Upper lobe of left lung (tissue), 6 donors: Measurements from ENCODE around the gene IDS. TPM values are rescaled to one million over a fixed set of nuclear protein-coding genes. Genes with fewer than 3 reads are reported as not detected.
"Not testable (repeated sequence)": the region's sequence is repeated elsewhere in the genome, so short reads cannot be mapped to it uniquely, and the experiment has no call there.

Source experiments
- ATAC-seq, 2 donors: fragments of 200-7000 bp; cut with Tn5 transposase; one replicate each; pipeline ENCODE4 v1.9.1; 2022; ENCODE audit warnings: mild to moderate bottlenecking in 2 of 2, moderate library complexity in 2 of 2; ENCODE audit not compliant: low FRiP score in 2 of 2
- DNase-seq, 2 donors: peaks; one replicate each; pipeline ENCODE4 v3.0.0-alpha.2; 2019 to 2020
- H3K27ac ChIP-seq, 4 donors: fragments of 200-600 bp; sonication (generic); one replicate each; pipeline ENCODE4 v1.5.1; 2016 to 2019
- H3K27me3 ChIP-seq, 4 donors: fragments of 200-600 bp; sonication (generic); one replicate each; pipeline ENCODE4 v1.5.1; 2017 to 2019
- H3K36me3 ChIP-seq, 4 donors: fragments of 200-600 bp; sonication (generic); one replicate each; pipeline ENCODE4 v1.5.1; 2016 to 2019
- H3K4me1 ChIP-seq, 4 donors: fragments of 200-600 bp; sonication (generic); one replicate each; pipeline ENCODE4 v1.5.1; 2018 to 2019
- H3K4me3 ChIP-seq, 4 donors: fragments of 200-600 bp; sonication (generic); one replicate each; pipeline ENCODE4 v1.5.1; 2017 to 2019; ENCODE audit warnings: mild to moderate bottlenecking in 2 of 4, moderate library complexity in 1 of 4
- H3K9me3 ChIP-seq, 4 donors: fragments of 200-600 bp; sonication (generic); one replicate each; pipeline ENCODE4 v1.5.1; 2018 to 2019
- EP300 ChIP-seq, 4 donors: sonication (generic); formaldehyde crosslinking; IDR thresholded peaks; one replicate each; pipeline ENCODE4 v1.5.1; 2017; ENCODE audit warnings: antibody characterized with exemption in 4 of 4, control low read depth in 2 of 4
- POLR2A ChIP-seq, 4 donors: fragments of 450-650 bp; IDR thresholded peaks; one replicate each; pipeline ENCODE4 v1.5.1; 2016 to 2017; ENCODE audit warnings: antibody characterized with exemption in 4 of 4, mild to moderate bottlenecking in 2 of 4
- POLR2AphosphoS5 ChIP-seq, 2 donors: sonication (generic); formaldehyde crosslinking; IDR thresholded peaks; one replicate each; pipeline ENCODE4 v1.5.1; 2017; ENCODE audit warnings: antibody characterized with exemption in 2 of 2
- WGBS, 2 donors: methylation state at CpG; one replicate each; pipeline ENCODE4 v1.1.5; 2017 to 2018; 5-methylcytosine and 5-hydroxymethylcytosine counted together
- total RNA-seq, 6 donors: library from RNA; depleted of rRNA in 4 of 6; stranded (reverse); fragments of >200 nt in 4 of 6; gene quantifications; one replicate each; pipeline versions ENCODE4 v1.1.0 to v1.2.1, GENCODE V29; 2016 to 2021
- TF ChIP-seq, protein P1 (sequence below), 6 experiments: fragments of 450-650 bp in 4 of 6; fragments of 200-600 bp in 2 of 6; sonication (generic) in 2 of 6; IDR thresholded peaks; one replicate each; pipeline ENCODE4 v1.5.1; 2016 to 2019; ENCODE audit warnings: antibody characterized with exemption in 6 of 6
- donor health status: DM: no; HTN: no; CAD: no; lungs with moderate emphysema.
- donor health status: DM: no; HTN: yes; CAD: no; lungs with severe emphysema.

IDS gene
- total RNA-seq, 6 donors from 2014 or later = 77.5 to 130 (median 97.5) TPM

DNA sequence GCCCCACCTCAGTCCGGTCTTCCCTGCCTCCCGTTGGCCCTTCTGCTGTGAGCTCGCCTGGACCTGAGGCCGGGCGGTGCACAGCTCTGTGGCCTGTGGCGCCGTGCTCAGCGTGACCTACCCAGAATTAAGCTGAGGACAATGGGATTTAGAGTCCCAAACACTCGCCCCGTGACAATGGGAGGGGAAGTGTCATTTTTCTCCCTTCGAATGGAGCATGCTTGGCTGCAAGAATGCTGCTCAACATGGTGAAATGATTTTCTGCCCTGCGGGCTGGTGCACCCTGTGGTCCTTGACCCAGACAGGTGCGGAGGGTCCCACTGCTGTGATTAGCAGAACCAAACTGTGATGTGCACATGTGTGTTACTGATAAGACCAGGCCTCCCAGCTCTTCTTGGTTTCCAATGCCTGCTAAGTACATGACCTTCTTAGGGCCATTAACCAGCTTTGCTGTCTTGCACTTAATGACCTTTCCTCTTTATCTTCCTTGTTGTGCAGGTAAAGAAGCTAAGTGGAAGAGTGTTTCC lies 36.5 kb upstream of the IDS start:
- Histone ChIP-seq H3K4me1 (peaks cover 0 to 10% (median 6%) of the 10 kb centered on the region in 4 donors), H3K27ac (peak overlapping the region; percentile 83 to 94 (median 89)), H3K9me3 (no peaks in the 10 kb centered on the region), H3K36me3 (peaks cover 0 to 5% (median 0%) of the 10 kb centered on the region in 4 donors), H3K4me3 (peak overlapping the region; percentile 38 to 81 (median 60)), H3K27me3 (no peaks in the 10 kb centered on the region)
- ATAC-seq = no peak
- TF ChIP-seq, protein P1, sequence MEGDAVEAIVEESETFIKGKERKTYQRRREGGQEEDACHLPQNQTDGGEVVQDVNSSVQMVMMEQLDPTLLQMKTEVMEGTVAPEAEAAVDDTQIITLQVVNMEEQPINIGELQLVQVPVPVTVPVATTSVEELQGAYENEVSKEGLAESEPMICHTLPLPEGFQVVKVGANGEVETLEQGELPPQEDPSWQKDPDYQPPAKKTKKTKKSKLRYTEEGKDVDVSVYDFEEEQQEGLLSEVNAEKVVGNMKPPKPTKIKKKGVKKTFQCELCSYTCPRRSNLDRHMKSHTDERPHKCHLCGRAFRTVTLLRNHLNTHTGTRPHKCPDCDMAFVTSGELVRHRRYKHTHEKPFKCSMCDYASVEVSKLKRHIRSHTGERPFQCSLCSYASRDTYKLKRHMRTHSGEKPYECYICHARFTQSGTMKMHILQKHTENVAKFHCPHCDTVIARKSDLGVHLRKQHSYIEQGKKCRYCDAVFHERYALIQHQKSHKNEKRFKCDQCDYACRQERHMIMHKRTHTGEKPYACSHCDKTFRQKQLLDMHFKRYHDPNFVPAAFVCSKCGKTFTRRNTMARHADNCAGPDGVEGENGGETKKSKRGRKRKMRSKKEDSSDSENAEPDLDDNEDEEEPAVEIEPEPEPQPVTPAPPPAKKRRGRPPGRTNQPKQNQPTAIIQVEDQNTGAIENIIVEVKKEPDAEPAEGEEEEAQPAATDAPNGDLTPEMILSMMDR (IDR thresholded peaks at IDR 0.05) = no peak
- TF ChIP-seq EP300 (IDR thresholded peaks at IDR 0.05) (no peak), POLR2AphosphoS5 (IDR thresholded peaks at IDR 0.05) (no peak), POLR2A (IDR thresholded peaks at IDR 0.05) (no peak)
- WGBS, 2 donors = 46% methylated on average over 13 of the region's 13 CpGs; no CpG with 5 or more reads in 1 of the 2 donors
- no peak for DNase-seq

DNA sequence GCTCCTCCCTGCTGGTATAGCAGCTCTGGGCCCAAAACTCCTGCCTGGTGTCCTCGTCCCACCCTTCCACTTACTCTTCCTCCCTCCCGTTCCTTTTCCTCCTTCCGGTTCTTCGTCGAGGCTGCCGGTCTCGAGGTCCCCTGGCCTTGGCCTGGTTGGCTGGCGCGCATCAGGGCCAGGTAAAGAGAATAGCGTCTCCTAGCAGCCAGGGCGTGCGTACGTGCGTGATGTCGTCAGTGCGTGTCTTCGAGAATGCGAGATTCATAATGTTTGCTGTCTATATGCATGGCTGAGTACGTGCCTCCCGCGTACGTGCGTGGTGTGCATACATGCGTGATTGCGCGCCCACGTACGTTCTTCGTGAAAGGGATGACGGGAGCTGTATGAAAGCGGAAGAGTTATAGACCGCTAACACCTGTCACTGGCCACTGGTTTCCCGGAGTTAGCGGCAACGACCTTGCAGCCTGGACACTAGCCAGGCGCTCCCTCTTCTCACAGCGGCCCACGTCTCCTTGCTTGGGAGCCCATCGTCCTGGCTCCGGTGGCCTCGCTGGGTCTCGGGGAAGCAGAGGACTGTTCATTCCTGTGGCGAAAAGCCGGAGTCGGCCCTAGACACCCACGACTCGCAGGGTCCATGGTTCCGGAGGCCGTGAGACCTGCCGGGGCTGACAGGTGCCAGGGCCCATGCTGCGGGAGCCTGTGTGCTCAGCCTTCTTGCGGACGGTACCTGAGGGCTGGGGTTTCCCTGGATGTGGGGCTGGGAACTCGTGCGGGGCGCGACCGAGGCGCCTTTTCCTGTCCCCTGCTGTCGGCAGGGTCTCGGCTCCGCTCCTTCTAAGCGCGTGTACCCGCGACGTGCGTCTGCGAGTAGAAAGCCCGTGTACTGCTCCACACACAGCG lies 35.8 kb upstream of the IDS start, which contains the start of gene EOLA1:
Gene EOLA1 (plus strand): TSS at position 392 of the 900 bp plus-strand sequence. CDS start 4,619 bp downstream, outside the sequence.
- Histone ChIP-seq H3K4me1 (peaks cover 0 to 10% (median 6%) of the 10 kb centered on the region in 4 donors), H3K9me3 (no peaks in the 10 kb centered on the region), H3K27ac (peak within 1 kb of the TSS; percentile 83 to 94 (median 89)), H3K4me3 (peak within 1 kb of the TSS; percentile 38 to 81 (median 60)), H3K36me3 (peaks cover 0 to 5% (median 0%) of the 10 kb centered on the region in 4 donors), H3K27me3 (no peaks in the 10 kb centered on the region)
- TF ChIP-seq, protein P1 (IDR thresholded peaks at IDR 0.05) = no peak
- TF ChIP-seq POLR2AphosphoS5 (IDR thresholded peaks at IDR 0.05) = peak; percentile 79 to 87
- peak in 2 of 4 donors; percentile 43 to 79 for TF ChIP-seq EP300 (IDR thresholded peaks at IDR 0.05)
- TF ChIP-seq POLR2A (IDR thresholded peaks at IDR 0.05) = peak in 2 of 4 donors; percentile 21 to 69
- 53% methylated on average over 68 of the region's 71 CpGs; no CpG with 5 or more reads in 1 of the 2 donors for WGBS, 2 donors
- peak; percentile 77 to 86 for ATAC-seq
- DNase-seq = peak; percentile 79 to 93

DNA sequence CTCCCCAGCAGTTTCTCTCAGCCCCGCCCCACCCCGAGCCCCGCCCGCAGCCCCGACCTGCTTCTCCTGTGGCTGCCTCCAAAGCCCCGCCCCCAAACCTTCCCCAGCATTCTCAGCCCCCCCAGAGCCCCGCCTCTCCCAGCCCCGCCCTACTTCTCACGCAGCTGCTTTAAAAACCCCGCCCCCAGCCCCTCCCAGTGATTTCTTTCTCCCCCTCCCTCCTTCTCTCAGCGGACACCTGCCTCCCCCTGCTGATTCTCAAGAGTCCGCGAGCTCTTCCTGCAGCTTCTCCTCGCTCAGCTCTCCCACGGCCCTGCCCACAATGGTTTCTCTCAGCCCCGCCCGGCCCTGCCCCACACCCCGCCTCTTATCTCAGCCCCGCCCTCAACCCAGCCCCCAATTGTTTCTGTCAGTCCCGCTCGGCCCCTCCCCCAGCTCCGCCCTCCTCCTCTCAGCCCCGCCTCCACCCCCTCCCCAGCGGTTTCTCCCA lies 35.1 kb upstream of the IDS start:
- 0 to 37% methylated on average over 3 to 11 of the region's 24 CpGs for WGBS, 2 donors
- DNase-seq = peak; percentile 93 to 94
- Histone ChIP-seq H3K4me1 (peaks cover 0 to 10% (median 6%) of the 10 kb centered on the region in 4 donors), H3K4me3 (peak overlapping the region in 3 of 4 donors; percentile 58 to 81 (median 63)), H3K27me3 (no peaks in the 10 kb centered on the region), H3K36me3 (peaks cover 0 to 3% (median 0%) of the 10 kb centered on the region in 4 donors), H3K27ac (peak overlapping the region; percentile 83 to 94 (median 89)), H3K9me3 (no peaks in the 10 kb centered on the region)
- peak; percentile 89 to 90 for ATAC-seq
- no peak for TF ChIP-seq POLR2A (IDR thresholded peaks at IDR 0.05)
- no peak for TF ChIP-seq EP300 (IDR thresholded peaks at IDR 0.05)
- TF ChIP-seq, protein P1 (IDR thresholded peaks at IDR 0.05) = no peak
- no peak for TF ChIP-seq POLR2AphosphoS5 (IDR thresholded peaks at IDR 0.05)

DNA sequence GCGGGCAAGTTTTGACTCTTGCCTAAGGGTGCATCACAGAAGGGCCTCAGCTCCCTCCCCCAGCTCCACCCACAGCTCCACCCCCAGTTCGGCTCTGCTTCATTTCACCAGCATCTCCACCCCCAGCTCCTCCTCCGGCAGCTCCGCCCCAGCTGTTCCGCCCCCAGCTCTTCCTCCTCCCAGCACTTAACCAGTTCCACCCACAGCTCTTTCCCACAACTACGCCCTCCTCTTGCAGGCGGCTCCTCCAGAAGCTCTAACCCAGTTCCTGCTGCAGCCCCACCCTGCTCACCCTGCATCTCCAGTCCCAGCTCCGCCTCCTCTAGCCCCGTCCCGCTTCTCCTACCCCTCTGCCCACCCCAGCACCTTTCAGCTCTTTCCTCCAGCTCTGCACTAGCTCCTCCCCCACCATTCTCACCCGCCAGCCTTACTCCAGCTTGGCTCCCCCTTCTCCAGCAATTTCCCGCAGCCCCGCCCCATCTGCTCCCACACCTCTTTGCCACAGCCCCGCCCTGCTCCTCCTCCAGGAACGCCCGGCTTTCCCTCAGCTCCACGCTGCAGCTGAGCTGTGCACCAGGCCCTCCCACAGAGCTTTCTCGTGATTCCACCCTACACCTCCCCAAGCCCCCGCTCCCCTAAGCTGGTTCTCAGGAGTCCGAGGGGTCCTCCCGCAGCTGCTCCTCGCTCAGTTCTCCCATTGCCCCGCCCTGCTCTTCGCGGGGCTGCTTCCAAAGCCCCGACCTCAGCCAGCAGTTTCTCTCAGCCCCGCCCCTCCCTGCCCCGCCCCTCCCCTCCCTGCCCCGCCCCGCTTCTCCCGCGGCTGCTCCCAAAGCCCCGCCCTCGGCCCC lies 34.4 kb upstream of the IDS start:
- peaks cover 0 to 10% (median 6%) of the 10 kb centered on the region in 4 donors for H3K4me1 ChIP-seq
- H3K9me3 ChIP-seq = no peaks in the 10 kb centered on the region
- peak in 1 of 2 donors; percentile 36 for TF ChIP-seq POLR2AphosphoS5 (IDR thresholded peaks at IDR 0.05)
- no peak for TF ChIP-seq POLR2A (IDR thresholded peaks at IDR 0.05)
- ATAC-seq (peak; percentile 81 to 83), DNase-seq (peak; percentile 90)
- peak overlapping the region; percentile 70 to 94 (median 82) for H3K27ac ChIP-seq
- peak overlapping the region; percentile 29 to 81 (median 60) for H3K4me3 ChIP-seq
- 1 to 48% methylated on average over 11 to 27 of the region's 34 CpGs for WGBS, 2 donors
- no peaks in the 10 kb centered on the region for H3K27me3 ChIP-seq
- peaks cover 0 to 3% (median under 1%) of the 10 kb centered on the region in 4 donors for H3K36me3 ChIP-seq

DNA sequence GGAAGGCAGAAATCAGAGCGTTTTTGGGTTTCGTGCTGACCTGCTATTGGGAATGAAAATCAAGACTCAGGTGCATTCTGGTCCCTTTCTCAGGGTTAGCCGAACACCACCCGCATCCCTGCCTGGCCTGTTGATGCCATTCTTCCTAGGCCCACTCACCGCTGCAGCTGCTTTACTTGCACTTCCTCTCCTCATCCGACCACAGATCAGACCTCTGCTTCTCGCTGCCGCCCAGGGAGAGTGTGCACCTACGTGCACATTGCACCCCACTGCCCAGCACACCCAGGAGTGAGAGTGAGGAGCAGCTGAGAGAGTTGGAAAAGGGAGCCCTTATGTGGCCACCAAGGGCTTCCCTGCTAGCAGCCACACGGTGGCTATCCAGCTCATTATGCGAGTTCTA lies 32.4 kb upstream of the IDS start:
- not testable (repeated sequence) for H3K36me3 ChIP-seq, DNase-seq, ATAC-seq, H3K4me3 ChIP-seq, H3K27me3 ChIP-seq, H3K27ac ChIP-seq, H3K9me3 ChIP-seq
- 84% methylated on average over 9 of the region's 11 CpGs; no CpG with 5 or more reads in 1 of the 2 donors for WGBS, 2 donors
- H3K4me1 ChIP-seq = peaks cover 0 to 10% (median 6%) of the 10 kb centered on the region in 4 donors

DNA sequence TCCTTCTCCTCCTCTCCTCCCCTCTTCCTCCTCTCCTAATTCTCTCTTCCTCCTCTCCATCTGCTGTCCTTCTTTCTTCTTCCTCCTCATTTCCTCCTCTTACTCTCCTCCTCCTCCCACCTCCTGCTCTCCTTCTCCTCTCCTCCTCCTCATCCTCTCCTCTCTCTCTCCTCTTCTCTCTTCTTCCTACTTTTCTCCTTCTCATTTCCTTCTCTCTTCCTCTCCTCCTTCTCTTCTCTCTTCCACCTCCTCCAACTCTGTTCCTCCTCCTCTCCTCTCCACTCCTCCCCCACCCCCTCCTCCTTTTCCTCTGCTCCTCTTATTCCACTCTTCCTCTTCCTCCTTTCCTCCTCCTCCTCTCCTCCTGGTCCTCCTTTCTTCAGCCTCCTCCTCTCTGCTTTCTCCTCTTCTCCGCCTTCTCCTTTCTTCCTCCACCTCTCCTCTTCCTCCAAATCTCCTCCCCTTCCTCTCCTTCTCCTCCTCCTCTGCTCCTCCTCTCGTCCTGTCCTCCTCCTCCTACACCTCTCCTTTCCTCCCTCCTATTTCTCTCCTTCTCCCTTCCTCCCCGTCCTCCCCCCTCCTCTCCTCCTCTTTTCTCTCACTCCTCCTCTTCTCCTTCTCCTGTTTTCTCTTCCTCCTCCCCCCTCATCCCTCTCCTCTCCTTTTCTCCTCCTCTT lies 30.0 kb upstream of the IDS start:
- H3K4me1 ChIP-seq, H3K27me3 ChIP-seq, H3K4me3 ChIP-seq, ATAC-seq, DNase-seq, H3K9me3 ChIP-seq, H3K27ac ChIP-seq: not testable (repeated sequence)
- peaks cover 0 to 11% (median 2%) of the 10 kb centered on the region in 4 donors for H3K36me3 ChIP-seq
- 72 to 83% methylated on average over 3 of the region's 3 CpGs for WGBS, 2 donors

DNA sequence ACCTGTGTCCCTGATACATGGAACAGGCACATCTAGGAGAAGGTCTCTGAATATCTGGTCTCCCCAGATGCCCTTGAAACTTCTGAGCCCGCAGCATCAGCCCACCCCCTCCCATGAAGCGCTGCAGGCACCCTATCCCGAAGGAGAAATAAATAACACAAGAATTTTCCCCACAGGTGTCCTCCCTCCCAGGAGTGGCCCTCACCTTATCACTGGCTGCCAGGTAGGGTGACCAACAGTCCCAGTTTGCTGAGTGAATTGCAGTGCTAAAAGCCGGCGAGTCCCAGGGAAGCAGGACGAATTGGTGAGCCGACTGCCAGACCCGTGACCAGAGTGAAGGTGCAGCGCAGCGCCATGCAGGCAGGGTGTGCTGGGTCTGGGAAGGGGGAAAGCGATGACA lies 28.9 kb upstream of the IDS start:
- peaks cover 0 to 11% (median 2%) of the 10 kb centered on the region in 4 donors for H3K36me3 ChIP-seq
- not testable (repeated sequence) for DNase-seq, H3K9me3 ChIP-seq, H3K4me3 ChIP-seq, H3K4me1 ChIP-seq, H3K27ac ChIP-seq, ATAC-seq, H3K27me3 ChIP-seq
- WGBS, 2 donors = 85 to 100% methylated on average over 3 to 9 of the region's 11 CpGs
